IMR-90 (cell line): ENCODE data around the gene SLC28A2. TPM values are rescaled to one million over a fixed set of nuclear protein-coding genes. Genes with fewer than 3 reads are reported as not detected.

Experiments
- ATAC-seq: fragments of 200-7000 bp; cut with Tn5 transposase; 2 replicates; pipeline ENCODE4 v1.9.1; 2020; ENCODE audit warnings: low read depth, mild to moderate bottlenecking, moderate library complexity
- BruUV-seq: library from RNA; stranded (reverse); fragments of 400-500 nt; replicated peaks from 2 replicates; lab custom pipeline; 2021; lab: Mats Ljungman, UMichigan
- CTCF ChIA-PET: fragments of 300-600 bp; formaldehyde crosslinking; extraction: SDS; loops from one replicate; lab custom pipeline; 2021; ENCODE audit warnings: antibody characterized with exemption; lab: Yijun Ruan, JAX
- POLR2A ChIA-PET: fragments of 300-600 bp; sonication (Branson Sonifier 250); formaldehyde crosslinking; loops from one replicate; lab custom pipeline; 2022; ENCODE audit warnings: antibody characterized with exemption; ENCODE audit not compliant: unreplicated experiment; lab: Charles Lee
- DNase-seq: peaks from one replicate; pipeline ENCODE4 v3.0.0; 2013
- H2AFZ ChIP-seq: replicated peaks from 2 replicates; pipeline ENCODE3; 2013; ENCODE audit warnings: low read length, mild to moderate bottlenecking; ENCODE audit not compliant: poor library complexity
- H2AK5ac ChIP-seq: 2 replicates; pipeline ENCODE4 v1.6.1; 2013; ENCODE audit warnings: low read depth, low read length, inconsistent platforms
- H2AK9ac ChIP-seq: replicated peaks from 2 replicates; pipeline ENCODE3; 2013; ENCODE audit warnings: mild to moderate bottlenecking, low read depth, low read length, moderate library complexity; ENCODE audit not compliant: poor library complexity
- H2BK120ac ChIP-seq: 2 replicates; pipeline ENCODE4 v1.6.1; 2013; ENCODE audit warnings: low read depth, low read length, inconsistent platforms
- H2BK15ac ChIP-seq: 3 replicates; pipeline ENCODE4 v1.6.1; 2013; ENCODE audit warnings: low read depth, low read length, inconsistent platforms
- H2BK20ac ChIP-seq: 2 replicates; pipeline ENCODE4 v1.6.1; 2013; ENCODE audit warnings: low read depth, mild to moderate bottlenecking, inconsistent platforms, low read length, moderate library complexity
- H2BK5ac ChIP-seq: 2 replicates; pipeline ENCODE4 v1.6.1; 2013; ENCODE audit warnings: mild to moderate bottlenecking, low read depth, low read length, inconsistent platforms; ENCODE audit not compliant: poor library complexity, severe bottlenecking
- H3K14ac ChIP-seq: replicated peaks from 2 replicates; pipeline ENCODE4 v1.6.1; 2013; ENCODE audit warnings: low read depth, low read length, inconsistent platforms
- H3K18ac ChIP-seq: 2 replicates; pipeline ENCODE4 v1.6.1; 2013; ENCODE audit warnings: low read depth, low read length, control low read depth
- H3K23ac ChIP-seq: 2 replicates; pipeline ENCODE4 v1.6.1; 2013; ENCODE audit warnings: low read depth, low read length, inconsistent platforms
- H3K27ac ChIP-seq: 2 replicates; pipeline ENCODE4 v1.5.1; 2013; ENCODE audit warnings: mild to moderate bottlenecking, control low read depth, low read length; ENCODE audit not compliant: insufficient read depth
- H3K27me3 ChIP-seq: 2 replicates; pipeline ENCODE4 v1.6.1; 2013; ENCODE audit warnings: low read length; ENCODE audit not compliant: control insufficient read depth, insufficient read depth
- H3K36me3 ChIP-seq: 2 replicates; pipeline ENCODE4 v1.6.1; 2013; ENCODE audit warnings: low read length, mixed read lengths; ENCODE audit not compliant: control insufficient read depth, insufficient read depth
- H3K4ac ChIP-seq: 2 replicates; pipeline ENCODE4 v1.6.1; 2013; ENCODE audit warnings: low read depth, low read length, inconsistent platforms
- H3K4me1 ChIP-seq: 2 replicates; pipeline ENCODE4 v1.6.1; 2013; ENCODE audit warnings: low read length, mixed read lengths; ENCODE audit not compliant: control insufficient read depth, insufficient read depth
- H3K4me2 ChIP-seq: 2 replicates; pipeline ENCODE4 v1.6.1; 2013; ENCODE audit warnings: low read depth, mild to moderate bottlenecking, control low read depth, low read length, moderate library complexity
- H3K4me3 ChIP-seq: 2 replicates; pipeline ENCODE4 v1.5.1; 2013; ENCODE audit warnings: low read depth, mild to moderate bottlenecking, control low read depth, low read length, moderate library complexity; ENCODE audit not compliant: insufficient read depth
- H3K56ac ChIP-seq: 2 replicates; pipeline ENCODE4 v1.6.1; 2013; ENCODE audit warnings: low read length, inconsistent platforms; ENCODE audit not compliant: insufficient read depth; ENCODE audit errors: extremely low read depth
- H3K79me1 ChIP-seq, 2 experiments: 2 replicates each; pipeline ENCODE4 v1.6.1; 2013; ENCODE audit warnings: low read length in 2 of 2, inconsistent platforms in 1 of 2, low read depth in 1 of 2
- H3K9ac ChIP-seq: 2 replicates; pipeline ENCODE4 v1.6.1; 2013; ENCODE audit warnings: low read depth, low read length, control low read depth
- H3K9me1 ChIP-seq: 2 replicates; pipeline ENCODE4 v1.6.1; 2013; ENCODE audit warnings: low read length, inconsistent platforms; ENCODE audit not compliant: insufficient read depth
- H3K9me3 ChIP-seq: 2 replicates; pipeline ENCODE4 v1.6.1; 2013; ENCODE audit warnings: low read length; ENCODE audit not compliant: control insufficient read depth, insufficient read depth
- H4K20me1 ChIP-seq: 2 replicates; pipeline ENCODE4 v1.6.1; 2013; ENCODE audit warnings: low read length, inconsistent platforms; ENCODE audit not compliant: insufficient read depth
- H4K5ac ChIP-seq: 2 replicates; pipeline ENCODE4 v1.6.1; 2013; ENCODE audit warnings: mild to moderate bottlenecking, low read depth, low read length, control low read depth
- H4K8ac ChIP-seq, 2 experiments: 2 replicates each; pipeline ENCODE4 v1.6.1; 2013; ENCODE audit warnings: low read depth in 2 of 2, low read length in 2 of 2, control low read depth in 1 of 2, inconsistent platforms in 1 of 2
- H4K91ac ChIP-seq: 2 replicates; pipeline ENCODE4 v1.6.1; 2013; ENCODE audit warnings: low read depth, low read length, inconsistent platforms; ENCODE audit not compliant: insufficient read depth
- BHLHE40 ChIP-seq: fragments of 150-350 bp; IDR thresholded peaks from 2 replicates; pipeline ENCODE4 v1.6.1; 2016; ENCODE audit warnings: mild to moderate bottlenecking, low read depth, low read length
- CHD1 ChIP-seq: IDR thresholded peaks from 2 replicates; pipeline ENCODE4 v1.6.1; 2012; ENCODE audit warnings: low read depth, low read length, improper control_type of control experiment
- CTCF ChIP-seq: conservative IDR thresholded peaks from 2 replicates; pipeline ENCODE4 v1.5.1; 2012; ENCODE audit warnings: mild to moderate bottlenecking, low read depth, low read length, improper control_type of control experiment
- MAFK ChIP-seq: IDR thresholded peaks from 2 replicates; pipeline ENCODE4 v1.6.1; 2012; ENCODE audit warnings: low read depth, low read length, improper control_type of control experiment
- MXI1 ChIP-seq: IDR thresholded peaks from 2 replicates; pipeline ENCODE4 v1.6.1; 2012; ENCODE audit warnings: low read depth, mild to moderate bottlenecking, low read length, moderate library complexity, borderline replicate concordance
- NFE2L2 ChIP-seq: fragments of 150-350 bp; IDR thresholded peaks from 2 replicates; pipeline ENCODE4 v1.6.1; 2016; ENCODE audit warnings: low read depth, mild to moderate bottlenecking, low read length
- POLR2A ChIP-seq: IDR thresholded peaks from 2 replicates; pipeline ENCODE4 v1.6.1; 2012; ENCODE audit warnings: mild to moderate bottlenecking, low read depth, low read length
- RCOR1 ChIP-seq: IDR thresholded peaks from 2 replicates; pipeline ENCODE4 v1.6.1; 2012; ENCODE audit warnings: mild to moderate bottlenecking, low read length, improper control_type of control experiment; ENCODE audit not compliant: insufficient replicate concordance
- RFX5 ChIP-seq: IDR thresholded peaks from 2 replicates; pipeline ENCODE4 v1.8.0; 2012; ENCODE audit warnings: low read depth, mild to moderate bottlenecking, low read length, moderate library complexity
- SMC3 ChIP-seq: fragments of 150-350 bp; IDR thresholded peaks from 2 replicates; pipeline ENCODE4 v1.6.1; 2016; ENCODE audit warnings: low read depth, mild to moderate bottlenecking, antibody characterized with exemption, low read length, moderate library complexity
- USF2 ChIP-seq: fragments of 150-350 bp; IDR thresholded peaks from 2 replicates; pipeline ENCODE4 v1.6.1; 2017; ENCODE audit warnings: mild to moderate bottlenecking, antibody characterized with exemption, low read length, low read depth
- WGBS, 2 experiments: methylation state at CpG; one replicate each; pipeline versions ENCODE4 v1.1.5 to v1.1.7; 2013; ENCODE audit warnings: missing lambda C conversion rate in 2 of 2; ENCODE audit not compliant: insufficient read length in 1 of 2; ENCODE audit errors: extremely low coverage in 2 of 2; 5-methylcytosine and 5-hydroxymethylcytosine counted together
- dilution Hi-C: fragments of 300-500 bp; cut with HindIII; formaldehyde crosslinking; loops from one replicate; pipeline ENCODE4 v1.14.3; 2018; ENCODE audit warnings: low sequenced_read_pairs; ENCODE audit not compliant: unreplicated experiment
- in situ Hi-C: fragments of 300-500 bp; cut with MboI; formaldehyde crosslinking; loops from 3 replicates; pipeline ENCODE4 v1.14.3; 2019; ENCODE audit warnings: low sequenced_read_pairs, inconsistent platforms, mixed read lengths
- intact Hi-C: fragments of 100-400 bp; cut with micrococcal nuclease; formaldehyde crosslinking; loops from 2 replicates; pipeline ENCODE4 v1.10.0; 2022
- polyA plus RNA-seq, 3 experiments: library from polyadenylated mRNA; depleted of rRNA; stranded (reverse); fragments of >200 nt; gene quantifications; 2 replicates each; pipeline ENCODE4 v1.2.3, GENCODE V29; 2012; ENCODE audit warnings: low replicate concordance in 1 of 3
- total RNA-seq: library from RNA; depleted of rRNA; stranded (reverse); fragments of >200 nt; gene quantifications from 2 replicates; pipeline ENCODE4 v1.2.3, GENCODE V29; 2012
- TF ChIP-seq, protein P1 (sequence below): fragments of 150-350 bp; IDR thresholded peaks from 2 replicates; pipeline ENCODE4 v1.6.1; 2016; ENCODE audit warnings: low read depth, mild to moderate bottlenecking, low read length, moderate library complexity, borderline replicate concordance

The SLC28A2 gene
- total and polyA plus RNA-seq, 2 of the 4 experiments (the other 2 are of a cell fraction), result not detected

DNA sequence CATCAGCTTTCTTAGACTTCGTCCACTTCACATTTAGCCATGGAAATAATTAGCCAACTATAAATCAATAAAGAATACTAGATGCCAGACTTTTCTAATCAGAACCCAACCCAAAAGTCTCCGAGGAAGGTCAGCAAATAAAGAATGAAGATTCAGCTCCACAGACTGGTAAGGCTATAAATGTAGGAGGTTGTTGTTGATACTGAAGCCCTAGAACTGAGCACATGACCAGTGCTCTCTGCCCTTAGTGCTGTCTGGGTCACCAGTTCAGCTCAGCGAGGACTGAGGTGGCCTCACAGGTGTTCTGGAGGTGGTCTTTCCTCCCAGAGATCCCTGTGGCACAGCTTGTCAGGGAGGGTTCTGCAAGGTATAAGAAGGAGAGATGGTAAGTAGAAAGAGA is 20.9 kb upstream of the SLC28A2 start (continued):
- TF ChIP-seq, protein P1, sequence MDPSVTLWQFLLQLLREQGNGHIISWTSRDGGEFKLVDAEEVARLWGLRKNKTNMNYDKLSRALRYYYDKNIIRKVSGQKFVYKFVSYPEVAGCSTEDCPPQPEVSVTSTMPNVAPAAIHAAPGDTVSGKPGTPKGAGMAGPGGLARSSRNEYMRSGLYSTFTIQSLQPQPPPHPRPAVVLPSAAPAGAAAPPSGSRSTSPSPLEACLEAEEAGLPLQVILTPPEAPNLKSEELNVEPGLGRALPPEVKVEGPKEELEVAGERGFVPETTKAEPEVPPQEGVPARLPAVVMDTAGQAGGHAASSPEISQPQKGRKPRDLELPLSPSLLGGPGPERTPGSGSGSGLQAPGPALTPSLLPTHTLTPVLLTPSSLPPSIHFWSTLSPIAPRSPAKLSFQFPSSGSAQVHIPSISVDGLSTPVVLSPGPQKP, result no peak

DNA sequence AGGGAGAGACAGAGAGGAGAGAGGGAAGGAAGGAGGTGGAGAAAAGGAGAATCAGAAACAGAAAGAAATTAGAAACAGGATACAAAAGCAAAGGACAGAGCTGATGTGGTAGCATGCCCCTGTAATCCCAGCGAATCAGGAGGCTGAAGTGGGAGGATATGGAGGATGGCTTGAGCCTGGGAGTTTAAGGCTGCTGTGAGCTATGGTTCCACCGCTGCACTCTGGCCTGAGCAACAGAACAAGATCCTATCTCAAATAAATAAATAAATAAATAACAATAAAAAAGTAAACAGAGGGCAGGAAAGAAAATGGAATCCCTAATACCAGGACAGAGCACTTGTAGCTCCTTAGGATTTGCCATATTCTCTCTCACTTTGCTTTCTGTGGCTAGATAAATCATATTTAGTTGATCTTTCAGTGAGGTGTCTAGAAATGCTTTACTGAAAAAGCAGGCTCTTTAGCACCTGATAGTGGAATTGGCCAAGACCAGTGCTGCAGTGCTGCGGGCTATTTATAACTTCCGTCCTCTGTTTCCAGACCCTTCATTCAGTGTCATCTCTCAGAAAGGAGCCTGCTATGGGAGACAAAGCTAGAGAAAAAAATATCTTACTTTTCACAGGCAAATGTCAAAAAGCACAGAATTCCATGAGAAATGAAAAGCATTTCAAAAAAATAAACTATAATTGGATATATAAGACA is 20.0 kb upstream of the SLC28A2 start:
- no peak overlapping the region for H2AK5ac ChIP-seq
- H3K9ac ChIP-seq, result no peak overlapping the region
- H3K36me3 ChIP-seq, result no peaks in the 10 kb centered on the region
- ChIA-PET CTCF (no interaction called here), POLR2A (no interaction called here)
- no CpG with 5 or more reads among the region's 4 CpGs for WGBS, 2 experiments
- no peak overlapping the region for H3K56ac ChIP-seq
- no peak overlapping the region for H2BK20ac ChIP-seq
- H3K4me2 ChIP-seq, result no peak overlapping the region
- no peak overlapping the region for H4K8ac ChIP-seq
- no peaks in the 10 kb centered on the region for H4K20me1 ChIP-seq
- no peak overlapping the region for H2BK120ac ChIP-seq
- intact Hi-C loops (no loop called here), dilution Hi-C loops (no loop called here), in situ Hi-C loops (no loop called here)
- BruUV-seq, result no TSS peak
- no peaks in the 10 kb centered on the region for H3K4me1 ChIP-seq
- DNase-seq (no peak), ATAC-seq (no peak)
- no peaks in the 10 kb centered on the region for H3K79me1 ChIP-seq
- H3K27me3 ChIP-seq, result no peaks in the 10 kb centered on the region
- no peak overlapping the region for H3K14ac ChIP-seq
- H2AFZ ChIP-seq, result no peak overlapping the region
- H3K23ac ChIP-seq, result no peak overlapping the region
- H3K9me1 ChIP-seq, result no peaks in the 10 kb centered on the region
- no peak overlapping the region for H2AK9ac ChIP-seq
- H3K27ac ChIP-seq, result no peak overlapping the region
- H2BK15ac ChIP-seq, result no peak overlapping the region
- H3K4ac ChIP-seq, result no peak overlapping the region
- no peak overlapping the region for H4K91ac ChIP-seq
- H2BK5ac ChIP-seq, result no peak overlapping the region
- H3K4me3 ChIP-seq, result no peak overlapping the region
- no peaks in the 10 kb centered on the region for H3K9me3 ChIP-seq
- H4K5ac ChIP-seq, result no peak overlapping the region
- H3K18ac ChIP-seq, result no peak overlapping the region
- TF ChIP-seq RCOR1 (no peak), MXI1 (no peak), POLR2A (no peak), SMC3 (no peak), CHD1 (no peak), RFX5 (no peak), NFE2L2 (no peak), CTCF (no peak), BHLHE40 (no peak), MAFK (no peak), USF2 (no peak)
